Natural killer cell (primary cell): ENCODE data around the gene MLC1. TPM values are rescaled to one million over a fixed set of nuclear protein-coding genes. Genes with fewer than 3 reads are reported as not detected.

Experiments
- ATAC-seq, 3 donors: fragments of 150-1000 bp in 2 of 3; fragments of 200-7000 bp in 1 of 3; cut with Tn5 transposase; 1 replicate in 1 of 3; 2 replicates in 2 of 3; pipeline ENCODE4 v1.10.0; 2021; ENCODE audit warnings: mild to moderate bottlenecking in 2 of 3, moderate library complexity in 2 of 3
- DNase-seq, 2 donors: peaks; one replicate each; pipeline versions ENCODE4 v3.0.0 to v3.0.0-alpha.2; 2013 to 2021; ENCODE audit warnings: mixed read lengths in 1 of 2
- H3K27ac ChIP-seq: one replicate; pipeline ENCODE4 v1.5.1; 2013; ENCODE audit warnings: mild to moderate bottlenecking, low read length
- H3K27me3 ChIP-seq: one replicate; pipeline ENCODE4 v1.6.1; 2013; ENCODE audit warnings: low read length; ENCODE audit not compliant: control insufficient read depth, insufficient read depth
- H3K36me3 ChIP-seq: one replicate; pipeline ENCODE4 v1.6.1; 2013; ENCODE audit warnings: low read length; ENCODE audit not compliant: control insufficient read depth, insufficient read depth
- H3K4me1 ChIP-seq: one replicate; pipeline ENCODE4 v1.6.1; 2013; ENCODE audit warnings: low read length; ENCODE audit not compliant: control insufficient read depth, insufficient read depth
- H3K4me3 ChIP-seq: one replicate; pipeline ENCODE4 v1.5.1; 2013; ENCODE audit warnings: low read length
- H3K9me3 ChIP-seq: one replicate; pipeline ENCODE4 v1.6.1; 2013; ENCODE audit warnings: low read length; ENCODE audit not compliant: control insufficient read depth, insufficient read depth
- H3K27ac Mint-ChIP-seq, 2 donors: one replicate each; pipeline ENCODE4 v1.8.0; 2022; ENCODE audit warnings: mild to moderate bottlenecking in 2 of 2, mixed read lengths in 2 of 2, moderate library complexity in 1 of 2
- H3K27me3 Mint-ChIP-seq, 2 donors: one replicate each; pipeline ENCODE4 v1.8.0; 2022; ENCODE audit warnings: low read depth in 2 of 2, mixed read lengths in 2 of 2
- H3K36me3 Mint-ChIP-seq: one replicate; pipeline ENCODE4 v1.8.0; 2022; ENCODE audit warnings: mixed read lengths
- H3K4me1 Mint-ChIP-seq, 2 donors: one replicate each; pipeline ENCODE4 v1.8.0; 2022; ENCODE audit warnings: mixed read lengths in 2 of 2
- H3K4me3 Mint-ChIP-seq: one replicate; pipeline ENCODE4 v1.8.0; 2022; ENCODE audit warnings: mild to moderate bottlenecking, moderate library complexity, mixed read lengths
- H3K9me3 Mint-ChIP-seq, 2 donors: one replicate each; pipeline ENCODE4 v1.8.0; 2022; ENCODE audit warnings: mixed read lengths in 2 of 2
- WGBS: methylation state at CpG from one replicate; pipeline ENCODE4 v1.1.7; 2013; ENCODE audit warnings: missing lambda C conversion rate; ENCODE audit not compliant: insufficient coverage; 5-methylcytosine and 5-hydroxymethylcytosine counted together
- intact Hi-C: fragments of 100-400 bp; cut with micrococcal nuclease; formaldehyde crosslinking; loops from one replicate; pipeline ENCODE4 v1.14.2; 2022
- total RNA-seq, 4 donors: library from RNA; stranded (reverse); fragments of 120-200 nt in 1 of 4; gene quantifications; one replicate each; pipeline versions ENCODE4 v1.2.3 to v1.2.4, GENCODE V29; 2013 to 2022
- TF ChIP-seq, protein P1 (sequence below): fragments of 200-600 bp; IDR thresholded peaks from one replicate; pipeline ENCODE4 v1.8.0; 2022; ENCODE audit warnings: antibody characterized with exemption

MLC1 gene
- total RNA-seq, 3 donors from 2014 or later (not counting 1 experiment from before 2014, with no cell fraction given): 67.7 to 96.1 (median 73.7) TPM

DNA sequence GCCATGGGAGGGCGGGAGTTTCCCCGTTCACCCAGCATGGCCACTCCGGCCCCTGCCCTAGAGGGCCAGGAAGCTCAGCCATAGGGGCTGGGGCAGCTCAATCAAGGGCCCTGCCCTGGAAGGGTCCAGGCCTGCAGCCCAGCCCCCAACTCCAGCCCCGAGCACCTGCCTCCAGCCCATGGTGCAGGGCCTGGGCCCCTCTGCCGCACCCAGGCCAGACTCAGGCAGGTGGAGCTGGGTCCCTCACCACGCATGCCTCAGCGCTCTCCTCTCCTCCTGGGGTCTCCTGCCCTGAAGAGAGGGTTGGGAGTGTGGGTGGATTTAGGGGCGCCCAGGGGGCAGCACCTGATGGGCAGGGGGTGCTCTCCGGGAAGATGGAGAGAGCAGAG is 13.1 kb downstream of the MLC1 start:
- 82% methylated on average over 9 of the region's 9 CpGs for WGBS
- Mint-ChIP-seq H3K27ac (no peak overlapping the region), H3K9me3 (no peaks in the 10 kb centered on the region), H3K4me1 (peaks cover 0 to 6% of the 10 kb centered on the region in 2 donors), H3K27me3 (no peaks in the 10 kb centered on the region), H3K36me3 (peaks cover 7% of the 10 kb centered on the region), H3K4me3 (no peak overlapping the region)
- DNase-seq (no peak), ATAC-seq (no peak)
- intact Hi-C loops: no loop called here
- Histone ChIP-seq H3K9me3 (no peaks in the 10 kb centered on the region), H3K27me3 (no peaks in the 10 kb centered on the region), H3K27ac (no peak overlapping the region), H3K36me3 (peaks cover 36% of the 10 kb centered on the region), H3K4me1 (no peaks in the 10 kb centered on the region), H3K4me3 (no peak overlapping the region)
- TF ChIP-seq, protein P1, sequence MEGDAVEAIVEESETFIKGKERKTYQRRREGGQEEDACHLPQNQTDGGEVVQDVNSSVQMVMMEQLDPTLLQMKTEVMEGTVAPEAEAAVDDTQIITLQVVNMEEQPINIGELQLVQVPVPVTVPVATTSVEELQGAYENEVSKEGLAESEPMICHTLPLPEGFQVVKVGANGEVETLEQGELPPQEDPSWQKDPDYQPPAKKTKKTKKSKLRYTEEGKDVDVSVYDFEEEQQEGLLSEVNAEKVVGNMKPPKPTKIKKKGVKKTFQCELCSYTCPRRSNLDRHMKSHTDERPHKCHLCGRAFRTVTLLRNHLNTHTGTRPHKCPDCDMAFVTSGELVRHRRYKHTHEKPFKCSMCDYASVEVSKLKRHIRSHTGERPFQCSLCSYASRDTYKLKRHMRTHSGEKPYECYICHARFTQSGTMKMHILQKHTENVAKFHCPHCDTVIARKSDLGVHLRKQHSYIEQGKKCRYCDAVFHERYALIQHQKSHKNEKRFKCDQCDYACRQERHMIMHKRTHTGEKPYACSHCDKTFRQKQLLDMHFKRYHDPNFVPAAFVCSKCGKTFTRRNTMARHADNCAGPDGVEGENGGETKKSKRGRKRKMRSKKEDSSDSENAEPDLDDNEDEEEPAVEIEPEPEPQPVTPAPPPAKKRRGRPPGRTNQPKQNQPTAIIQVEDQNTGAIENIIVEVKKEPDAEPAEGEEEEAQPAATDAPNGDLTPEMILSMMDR: no peak

DNA sequence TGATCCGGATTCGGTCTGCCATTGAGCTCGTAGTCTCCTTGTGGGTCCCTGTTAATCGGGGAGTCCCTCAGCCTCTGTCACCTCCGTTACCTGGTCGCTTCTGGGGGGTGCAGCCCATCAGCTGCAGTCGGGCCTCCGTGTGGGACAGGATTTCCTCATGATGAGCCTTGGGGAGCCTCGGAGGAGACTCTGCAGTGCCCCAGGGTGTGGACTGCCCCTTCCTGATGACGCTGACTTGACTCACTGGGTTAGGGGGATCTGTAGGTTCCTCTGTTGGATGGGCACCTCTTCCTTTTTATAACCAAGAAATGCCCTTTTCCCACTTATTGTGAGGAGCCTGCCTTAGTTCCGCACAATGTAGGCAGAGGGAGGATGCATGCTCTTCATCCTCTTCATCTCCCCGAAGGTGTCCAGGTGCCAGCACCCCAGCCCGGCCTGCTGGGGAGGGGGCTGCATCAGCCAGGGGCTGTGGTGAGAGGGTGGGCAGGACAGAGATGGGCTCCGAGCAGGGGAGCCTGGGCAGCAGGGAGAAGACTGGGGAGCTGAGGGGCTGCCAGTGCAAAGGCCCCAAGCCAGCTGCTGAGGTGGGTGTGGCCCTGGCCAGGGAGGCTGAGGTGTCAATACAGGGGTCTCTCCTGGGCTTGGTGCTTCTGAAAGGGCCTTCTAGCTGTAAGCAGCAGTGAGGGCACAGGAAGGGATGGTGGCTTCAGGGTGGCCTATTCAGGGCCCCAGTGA is 13.6 kb downstream of the MLC1 start:
- H3K27ac Mint-ChIP-seq: no peak overlapping the region
- Histone ChIP-seq H3K4me3 (no peak overlapping the region), H3K27ac (no peak overlapping the region), H3K27me3 (no peaks in the 10 kb centered on the region), H3K4me1 (no peaks in the 10 kb centered on the region), H3K9me3 (no peaks in the 10 kb centered on the region), H3K36me3 (peaks cover 34% of the 10 kb centered on the region)
- ATAC-seq: no peak
- H3K36me3 Mint-ChIP-seq: peaks cover 4% of the 10 kb centered on the region
- no peak overlapping the region for H3K4me3 Mint-ChIP-seq
- 84% methylated on average over 14 of the region's 14 CpGs for WGBS
- peaks cover 0 to 6% of the 10 kb centered on the region in 2 donors for H3K4me1 Mint-ChIP-seq
- no peaks in the 10 kb centered on the region for H3K9me3 Mint-ChIP-seq
- no peaks in the 10 kb centered on the region for H3K27me3 Mint-ChIP-seq
- intact Hi-C loops: no loop called here
- no peak for DNase-seq
- TF ChIP-seq, protein P1: no peak

DNA sequence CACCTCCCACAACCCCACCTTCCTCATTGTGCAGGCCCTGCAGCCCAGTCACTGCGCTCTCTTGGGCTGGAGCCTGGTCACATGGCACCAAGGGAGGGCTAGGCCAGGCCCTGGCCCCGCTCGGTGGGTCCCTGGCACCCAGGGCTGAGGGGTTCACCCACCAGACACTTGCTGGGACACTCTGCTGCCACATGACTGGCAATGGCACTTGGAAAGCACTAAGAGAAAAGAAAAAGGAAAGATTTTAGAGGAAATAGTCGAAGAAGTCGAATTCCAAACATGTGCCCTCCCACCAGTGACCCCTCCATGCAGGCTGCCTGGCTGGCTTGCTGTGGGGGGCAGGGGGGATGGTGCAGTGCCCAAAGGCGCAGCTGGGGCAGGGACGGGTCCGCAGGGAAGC is 14.9 kb downstream of the MLC1 start:
- 90% methylated on average over 8 of the region's 8 CpGs for whole genome bisulfite sequencing
- no peak for ATAC-seq

More for the DNA sequence above, 14.9 kb downstream of the MLC1 start:
- Histone ChIP-seq H3K27ac (no peak overlapping the region), H3K4me3 (no peak overlapping the region), H3K4me1 (no peaks in the 10 kb centered on the region), H3K9me3 (no peaks in the 10 kb centered on the region), H3K36me3 (peaks cover 31% of the 10 kb centered on the region), H3K27me3 (no peaks in the 10 kb centered on the region)
- H3K9me3 Mint-ChIP-seq: no peaks in the 10 kb centered on the region
- TF ChIP-seq, protein P1: no peak
- H3K4me1 Mint-ChIP-seq: peaks cover 0 to under 1% of the 10 kb centered on the region in 2 donors
- peak overlapping the region in 1 of 2 donors; percentile 75 for H3K27ac Mint-ChIP-seq
- H3K27me3 Mint-ChIP-seq: no peaks in the 10 kb centered on the region
- intact Hi-C loops: no loop called here
- no peaks in the 10 kb centered on the region for H3K36me3 Mint-ChIP-seq
- no peak overlapping the region for H3K4me3 Mint-ChIP-seq
- no peak for DNase-seq
